Measurements from ENCODE around the gene AOPEP. TPM values are rescaled to one million over a fixed set of nuclear protein-coding genes. Genes with fewer than 3 reads are reported as not detected.

The AOPEP gene
- total RNA-seq, 2 experiments from 2014 or later: 6.9 to 7.0 TPM

GRCh38 chr9:94934816-94935328 is 208.4 kb downstream of the AOPEP start:
- Histone ChIP-seq H3K4me3 (ENCODE audit: low read length) (no peak overlapping the region), H3K4me1 (ENCODE audit: insufficient read depth, low read length) (no peaks in the 10 kb centered on the region), H3K27me3 (ENCODE audit: control insufficient read depth in 1 of 2, insufficient read depth in 2 of 2, low read length in 2 of 2) (no peaks in the 10 kb centered on the region), H3K36me3 (ENCODE audit: insufficient read depth, low read length) (no peaks in the 10 kb centered on the region), H3K27ac (ENCODE audit: low read depth in 1 of 2, low read length in 2 of 2) (no peak overlapping the region), H3K9me3 (ENCODE audit: control insufficient read depth in 1 of 2, insufficient read depth in 1 of 2, low read length in 2 of 2) (no peaks in the 10 kb centered on the region)
- intact Hi-C loops (cut with DNase I, micrococcal nuclease): no loop called here
- DNase-seq (no peak), ATAC-seq (ENCODE audit: poor library complexity) (no peak)
- no peaks in the 10 kb centered on the region for H3K9me3 Mint-ChIP-seq
- POLR2A ChIA-PET: no interaction called here
- CTCF ChIA-PET: no interaction called here
- H3K36me3 Mint-ChIP-seq (ENCODE audit: low read depth): no peaks in the 10 kb centered on the region
- H3K4me1 Mint-ChIP-seq (ENCODE audit: low read depth): no peaks in the 10 kb centered on the region
- no peaks in the 10 kb centered on the region for H3K27me3 Mint-ChIP-seq
- no peak overlapping the region for H3K4me3 Mint-ChIP-seq
- TF ChIP-seq, protein P1, sequence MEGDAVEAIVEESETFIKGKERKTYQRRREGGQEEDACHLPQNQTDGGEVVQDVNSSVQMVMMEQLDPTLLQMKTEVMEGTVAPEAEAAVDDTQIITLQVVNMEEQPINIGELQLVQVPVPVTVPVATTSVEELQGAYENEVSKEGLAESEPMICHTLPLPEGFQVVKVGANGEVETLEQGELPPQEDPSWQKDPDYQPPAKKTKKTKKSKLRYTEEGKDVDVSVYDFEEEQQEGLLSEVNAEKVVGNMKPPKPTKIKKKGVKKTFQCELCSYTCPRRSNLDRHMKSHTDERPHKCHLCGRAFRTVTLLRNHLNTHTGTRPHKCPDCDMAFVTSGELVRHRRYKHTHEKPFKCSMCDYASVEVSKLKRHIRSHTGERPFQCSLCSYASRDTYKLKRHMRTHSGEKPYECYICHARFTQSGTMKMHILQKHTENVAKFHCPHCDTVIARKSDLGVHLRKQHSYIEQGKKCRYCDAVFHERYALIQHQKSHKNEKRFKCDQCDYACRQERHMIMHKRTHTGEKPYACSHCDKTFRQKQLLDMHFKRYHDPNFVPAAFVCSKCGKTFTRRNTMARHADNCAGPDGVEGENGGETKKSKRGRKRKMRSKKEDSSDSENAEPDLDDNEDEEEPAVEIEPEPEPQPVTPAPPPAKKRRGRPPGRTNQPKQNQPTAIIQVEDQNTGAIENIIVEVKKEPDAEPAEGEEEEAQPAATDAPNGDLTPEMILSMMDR (IDR thresholded peaks at IDR 0.05): no peak
- H3K27ac Mint-ChIP-seq: no peak overlapping the region

DNA sequence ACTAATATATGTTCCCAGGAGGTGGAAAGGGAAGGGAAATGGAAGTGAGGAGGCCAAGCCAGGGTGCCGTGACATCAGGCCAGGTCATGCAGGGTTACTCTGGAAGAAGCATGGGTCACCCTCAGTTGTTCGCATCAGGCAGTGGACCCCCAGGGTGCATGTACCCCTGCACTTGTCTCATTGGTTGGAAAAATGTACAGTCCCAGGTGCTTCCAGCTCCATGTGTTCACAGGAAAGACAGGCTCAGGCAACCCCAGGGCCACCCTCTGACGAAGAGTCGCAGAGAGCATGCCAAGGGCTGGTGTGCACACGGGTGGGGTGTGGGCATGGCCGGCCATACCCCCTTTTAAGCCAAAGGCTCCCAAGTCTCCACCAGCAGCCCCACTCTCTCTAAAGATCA is 208.9 kb downstream of the AOPEP start:
- DNase-seq (no peak), ATAC-seq (ENCODE audit: poor library complexity) (no peak)
- Histone ChIP-seq H3K9me3 (ENCODE audit: control insufficient read depth in 1 of 2, insufficient read depth in 1 of 2, low read length in 2 of 2) (no peaks in the 10 kb centered on the region), H3K27ac (ENCODE audit: low read depth in 1 of 2, low read length in 2 of 2) (no peak overlapping the region), H3K4me3 (ENCODE audit: low read length) (no peak overlapping the region), H3K4me1 (ENCODE audit: insufficient read depth, low read length) (no peaks in the 10 kb centered on the region), H3K27me3 (ENCODE audit: control insufficient read depth in 1 of 2, insufficient read depth in 2 of 2, low read length in 2 of 2) (no peaks in the 10 kb centered on the region), H3K36me3 (ENCODE audit: insufficient read depth, low read length) (no peaks in the 10 kb centered on the region)
- intact Hi-C loops (cut with DNase I, micrococcal nuclease): no loop called here
- Mint-ChIP-seq H3K27ac (no peak overlapping the region), H3K4me3 (no peak overlapping the region), H3K27me3 (no peaks in the 10 kb centered on the region), H3K36me3 (ENCODE audit: low read depth) (no peaks in the 10 kb centered on the region), H3K4me1 (ENCODE audit: low read depth) (no peaks in the 10 kb centered on the region), H3K9me3 (no peaks in the 10 kb centered on the region)
- ChIA-PET POLR2A (no interaction called here), CTCF (no interaction called here)
- TF ChIP-seq, protein P1 (IDR thresholded peaks at IDR 0.05): no peak

GRCh38 chr9:94936419-94936818 is 209.9 kb downstream of the AOPEP start:
- no peak overlapping the region for H3K4me3 Mint-ChIP-seq
- no peak overlapping the region for H3K27ac Mint-ChIP-seq
- TF ChIP-seq, protein P1 (IDR thresholded peaks at IDR 0.05): no peak
- no peaks in the 10 kb centered on the region for H3K27me3 Mint-ChIP-seq
- no peak overlapping the region for H3K4me3 ChIP-seq (ENCODE audit: low read length)
- no peaks in the 10 kb centered on the region for H3K9me3 Mint-ChIP-seq
- intact Hi-C loops (cut with DNase I, micrococcal nuclease): no loop called here
- no peaks in the 10 kb centered on the region for H3K36me3 ChIP-seq (ENCODE audit: insufficient read depth, low read length)
- ChIA-PET CTCF (interaction anchor here (1.0 kb wide), 1 partner anchor 255 kb away, joined by 3 read pairs; no protein-coding TSS in a partner anchor), POLR2A (interaction anchor here (1.2 kb wide), 1 partner anchor 153 kb away, joined by 3 read pairs; no protein-coding TSS in a partner anchor)
- H3K36me3 Mint-ChIP-seq (ENCODE audit: low read depth): peaks cover 4% of the 10 kb centered on the region
- no peak for ATAC-seq (ENCODE audit: poor library complexity)
- no peak overlapping the region for H3K27ac ChIP-seq (ENCODE audit: low read depth in 1 of 2, low read length in 2 of 2)
- H3K4me1 ChIP-seq (ENCODE audit: insufficient read depth, low read length): no peaks in the 10 kb centered on the region
- no peaks in the 10 kb centered on the region for H3K27me3 ChIP-seq (ENCODE audit: control insufficient read depth in 1 of 2, insufficient read depth in 2 of 2, low read length in 2 of 2)
- no peaks in the 10 kb centered on the region for H3K4me1 Mint-ChIP-seq (ENCODE audit: low read depth)
- no peak for DNase-seq
- no peaks in the 10 kb centered on the region for H3K9me3 ChIP-seq (ENCODE audit: control insufficient read depth in 1 of 2, insufficient read depth in 1 of 2, low read length in 2 of 2)

Data from CD4-positive, alpha-beta T cell (primary cell).